GM18867 (cell line): Measurements from ENCODE around the gene CPSF6.
A peak's percentile ranks its signal among the peaks of the same experiment; 100 is the strongest.
"Not testable (repeated sequence)": the region's sequence is repeated elsewhere in the genome, so short reads cannot be mapped to it uniquely, and the experiment has no call there.

ENCODE experiments used
- ATAC-seq: cut with Tn5 transposase; IDR thresholded peaks from one replicate; pipeline ENCODE4 v1.9.1; 2021; ENCODE audit warnings: mild to moderate bottlenecking, moderate library complexity; ENCODE audit not compliant: unreplicated experiment

Gene CPSF6

GRCh38 chr12:69258655-69259054 is 19.3 kb downstream of the CPSF6 start:
- no peak for ATAC-seq

- no peak for ATAC-seq
These were observed 23.1 kb downstream of the CPSF6 start for GRCh38 chr12:69262264-69262974.

- ATAC-seq: no peak
These were observed 25.8 kb downstream of the CPSF6 start for GRCh38 chr12:69265205-69265604.

DNA sequence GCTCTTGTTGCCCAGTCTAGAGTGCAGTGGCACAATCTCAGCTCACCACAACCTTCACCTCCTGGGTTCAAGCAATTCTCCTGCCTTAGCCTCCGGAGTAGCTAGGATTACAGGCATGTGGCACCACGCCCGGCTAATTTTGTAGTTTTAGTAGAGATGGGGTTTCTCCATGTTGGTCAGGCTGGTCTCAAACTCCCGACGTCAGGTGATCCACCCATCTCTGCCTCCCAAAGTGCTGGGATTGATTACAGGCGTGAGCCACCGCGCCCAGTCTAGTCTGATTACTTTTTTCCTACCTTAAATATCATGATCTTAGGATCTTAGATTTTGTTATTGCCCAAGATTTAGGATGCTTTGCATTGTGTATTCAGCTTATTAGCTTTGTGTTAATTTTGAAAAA is 26.3 kb downstream of the CPSF6 start:
- not testable (repeated sequence) for ATAC-seq

DNA sequence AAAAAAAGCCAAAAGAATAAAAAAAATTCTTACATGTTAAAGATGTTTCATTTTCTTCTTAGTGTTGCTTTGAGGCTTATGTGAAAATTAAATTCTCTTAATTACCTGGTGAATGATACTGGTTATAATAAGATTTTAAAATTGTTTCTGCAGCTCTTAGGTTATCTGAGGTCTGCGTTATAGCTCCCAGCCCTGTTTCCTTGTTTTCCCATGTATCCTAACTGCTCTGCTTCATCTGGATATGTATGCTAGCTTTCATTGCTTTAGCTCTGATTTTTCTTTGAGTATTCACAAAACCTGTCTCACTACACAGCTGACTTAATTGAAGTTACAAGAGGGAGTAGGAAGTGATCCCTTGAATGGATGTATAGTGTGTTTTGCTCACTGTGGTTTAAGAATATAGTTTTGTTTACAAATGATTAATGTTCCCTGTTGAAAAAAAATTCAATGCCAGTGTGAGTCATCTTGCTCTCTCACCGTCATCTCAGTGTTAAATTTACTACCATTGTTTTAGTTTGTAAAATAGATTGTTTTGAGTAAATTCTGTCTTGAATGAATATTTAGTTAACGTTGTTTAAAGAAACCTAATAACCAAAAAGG is 26.8 kb downstream of the CPSF6 start:
- ATAC-seq: no peak

GRCh38 chr12:69269736-69270135 is 30.4 kb downstream of the CPSF6 start:
- no peak for ATAC-seq

- ATAC-seq: no peak
These were observed 33.1 kb downstream of the CPSF6 start for GRCh38 chr12:69272511-69272910.

GRCh38 chr12:69274861-69275260 is 35.5 kb downstream of the CPSF6 start:
- ATAC-seq: no peak

DNA sequence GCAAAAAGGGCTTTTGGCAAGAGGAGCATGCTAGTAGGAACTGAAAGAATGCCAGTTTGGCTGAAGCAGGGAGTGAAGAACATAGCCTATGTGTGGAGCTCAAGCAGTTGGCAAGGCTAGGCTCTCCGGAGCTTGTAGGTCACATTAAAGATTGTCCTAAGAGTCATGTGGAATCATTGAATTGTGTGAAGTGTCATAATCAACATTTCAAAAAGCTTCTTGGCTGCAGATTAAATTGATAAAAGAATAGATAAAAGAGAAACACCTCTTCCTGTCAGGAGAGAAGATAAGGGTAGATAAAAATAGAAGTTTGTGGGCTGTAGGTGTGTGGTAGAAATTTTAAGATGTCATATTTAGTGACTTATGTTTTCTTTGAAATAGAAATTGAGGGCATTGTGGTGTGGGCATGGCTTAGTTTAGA is 36.1 kb downstream of the CPSF6 start:
- ATAC-seq: no peak

- no peak for ATAC-seq
These were observed 39.7 kb downstream of the CPSF6 start for GRCh38 chr12:69278814-69279782.

GRCh38 chr12:69284131-69284530 is 44.8 kb downstream of the CPSF6 start:
- peak; percentile 58 for ATAC-seq

DNA sequence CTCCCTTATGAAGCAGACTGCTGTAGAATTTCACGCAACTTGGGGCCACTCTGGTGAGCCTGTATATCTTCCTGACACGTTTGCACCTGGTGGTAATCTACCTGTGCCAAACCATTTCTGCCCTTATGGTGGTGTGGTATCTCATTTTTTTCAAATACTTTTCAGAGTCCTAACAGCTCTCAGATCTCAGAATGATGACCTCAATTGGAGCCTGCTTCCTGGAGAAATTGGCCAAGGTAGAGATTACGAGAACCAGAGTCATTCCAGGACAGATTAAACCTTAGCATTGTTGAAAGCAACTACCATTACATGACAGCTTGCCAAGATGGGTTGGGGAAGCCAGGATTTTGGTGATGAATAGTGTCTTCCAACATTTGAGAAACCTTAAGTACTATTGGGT is 48.2 kb downstream of the CPSF6 start:
- no peak for ATAC-seq

DNA sequence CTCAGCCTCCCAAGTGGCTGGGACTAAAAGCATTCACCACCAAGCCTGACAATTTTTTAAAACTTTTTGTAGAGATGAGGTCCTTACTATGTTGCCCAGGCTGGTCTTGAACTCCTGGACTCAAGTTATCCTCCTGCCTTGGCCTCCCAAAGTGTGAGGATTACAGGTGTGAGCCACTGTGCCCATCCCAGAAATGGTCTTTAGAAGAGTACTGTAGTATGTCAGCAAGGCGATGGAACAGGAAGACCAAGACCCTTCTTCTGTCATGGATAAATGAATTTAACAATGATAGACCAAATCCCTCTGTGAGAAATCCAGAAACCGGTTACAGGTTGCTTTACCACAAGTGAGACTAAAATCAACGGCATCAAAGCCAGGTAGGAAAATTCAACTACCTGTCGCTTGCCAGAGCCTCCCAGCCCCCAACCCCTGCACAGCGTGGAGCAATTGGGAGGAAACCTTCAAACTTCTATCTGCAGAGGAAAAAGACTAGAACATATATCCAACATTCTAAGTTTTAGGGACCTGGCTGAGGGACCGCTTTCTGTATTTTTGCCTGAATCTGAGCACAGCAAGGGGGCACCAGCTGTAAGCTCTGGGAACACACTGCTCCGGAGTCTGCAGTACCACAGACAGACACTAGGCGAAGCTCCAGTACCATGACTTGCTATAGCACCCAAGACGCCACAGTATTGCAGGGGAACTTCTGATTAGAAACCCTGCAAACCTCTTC is 51.3 kb downstream of the CPSF6 start:
- ATAC-seq: peak; percentile 100

- ATAC-seq: no peak
These were observed 51.9 kb downstream of the CPSF6 start for GRCh38 chr12:69291278-69291593.

DNA sequence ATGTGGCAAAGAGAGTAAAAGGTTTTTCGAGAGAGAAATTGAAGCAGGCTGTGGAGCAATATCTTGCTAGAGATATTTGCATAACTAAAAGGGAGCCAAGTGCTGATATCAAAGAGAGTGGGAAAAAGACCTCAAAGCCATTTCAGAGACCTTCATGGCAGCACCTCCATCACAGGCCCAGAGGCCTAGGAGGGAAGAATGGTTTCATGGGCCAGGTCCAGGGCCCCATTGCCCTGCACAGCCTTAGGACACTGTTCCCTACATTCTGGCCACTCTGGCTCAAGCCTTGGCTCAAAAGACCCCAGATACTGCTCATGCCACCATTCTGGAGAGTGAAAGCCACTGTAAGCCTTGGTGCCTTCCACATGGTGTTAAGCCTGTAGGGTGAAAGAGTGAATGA is 58.8 kb downstream of the CPSF6 start:
- no peak for ATAC-seq

- no peak for ATAC-seq
These were observed 59.6 kb downstream of the CPSF6 start for GRCh38 chr12:69298947-69299346.

- no peak for ATAC-seq
These were observed 64.9 kb downstream of the CPSF6 start for GRCh38 chr12:69304284-69304683.

DNA sequence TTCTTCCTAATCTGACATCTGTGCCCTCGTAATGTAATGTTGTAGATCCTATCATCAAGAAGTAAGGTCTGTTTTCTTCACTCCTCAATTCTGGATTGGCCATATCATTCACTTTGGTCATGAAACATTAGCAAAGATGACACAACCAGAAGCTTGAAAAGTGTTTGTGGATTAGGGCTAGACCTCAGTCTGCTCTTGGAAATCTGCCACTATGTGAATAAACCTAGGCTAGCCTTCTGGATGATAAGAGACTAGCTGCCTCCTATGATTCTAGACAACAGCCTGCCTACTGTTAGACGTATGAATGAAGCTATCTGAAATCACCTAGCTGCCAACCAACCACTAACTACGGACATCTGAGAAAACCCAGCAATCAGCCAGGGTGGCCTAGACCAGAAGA is 70.1 kb downstream of the CPSF6 start:
- no peak for ATAC-seq

GRCh38 chr12:69313209-69313608 is 73.8 kb downstream of the CPSF6 start:
- no peak for ATAC-seq

- ATAC-seq: not testable (repeated sequence)
These were observed 77.4 kb downstream of the CPSF6 start for GRCh38 chr12:69316784-69317183.

- not testable (repeated sequence) for ATAC-seq
These were observed 77.9 kb downstream of the CPSF6 start for GRCh38 chr12:69317233-69317632.
